ENCODE data around the gene AK5. TPM values are rescaled to one million over a fixed set of nuclear protein-coding genes. Genes with fewer than 3 reads are reported as not detected.

Gene AK5
- total RNA-seq, 2 experiments from 2014 or later: 0.65 to 0.86 TPM

GRCh38 chr1:77375990-77376389, 94.2 kb downstream of the AK5 start:
- CTCF ChIA-PET: no interaction called here

GRCh38 chr1:77378723-77379535, 97.1 kb downstream of the AK5 start:
- no peak overlapping the region for H3K27ac Mint-ChIP-seq
- no peaks in the 10 kb centered on the region for H3K9me3 Mint-ChIP-seq
- H3K4me3 Mint-ChIP-seq: no peak overlapping the region
- POLR2A ChIA-PET: no interaction called here
- CTCF ChIA-PET: no interaction called here
- no peaks in the 10 kb centered on the region for H3K36me3 Mint-ChIP-seq (ENCODE audit: low read depth)
- no peaks in the 10 kb centered on the region for H3K27me3 Mint-ChIP-seq
- no peak for DNase-seq
- no peaks in the 10 kb centered on the region for H3K4me1 Mint-ChIP-seq

More at GRCh38 chr1:77375990-77376389, 94.2 kb downstream of the AK5 start:
- POLR2A ChIA-PET: no interaction called here
- H3K4me3 Mint-ChIP-seq: no peak overlapping the region
- no peak overlapping the region for H3K27ac Mint-ChIP-seq
- no peaks in the 10 kb centered on the region for H3K27me3 Mint-ChIP-seq
- no peaks in the 10 kb centered on the region for H3K36me3 Mint-ChIP-seq (ENCODE audit: low read depth)
- no peaks in the 10 kb centered on the region for H3K4me1 Mint-ChIP-seq
- no peak for DNase-seq
- H3K9me3 Mint-ChIP-seq: no peaks in the 10 kb centered on the region

- DNase-seq: no peak
- Mint-ChIP-seq H3K27ac (no peak overlapping the region), H3K9me3 (no peaks in the 10 kb centered on the region), H3K36me3 (ENCODE audit: low read depth) (no peaks in the 10 kb centered on the region), H3K4me1 (no peaks in the 10 kb centered on the region), H3K4me3 (no peak overlapping the region), H3K27me3 (no peaks in the 10 kb centered on the region)
- POLR2A ChIA-PET: no interaction called here
- CTCF ChIA-PET: no interaction called here
Measured at GRCh38 chr1:77382366-77382765, 100.5 kb downstream of the AK5 start.

DNA sequence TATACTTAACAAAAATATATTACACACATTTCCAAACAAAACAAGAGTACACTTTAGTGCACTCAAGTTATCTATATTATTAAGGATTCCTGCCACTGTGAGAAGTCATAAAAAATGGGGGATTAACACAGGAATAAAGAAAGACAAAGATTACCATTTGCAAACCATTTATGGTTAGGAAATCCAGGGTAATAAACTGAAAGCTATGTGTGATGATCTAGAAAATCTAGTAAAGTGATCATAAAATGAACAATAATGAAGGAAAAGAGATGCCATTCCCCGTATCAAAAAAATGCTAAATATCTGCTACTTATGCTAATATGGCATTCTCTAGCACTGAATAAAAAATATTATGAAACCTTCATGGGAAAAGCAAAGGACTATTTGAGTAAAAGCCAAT, 101.4 kb downstream of the AK5 start:
- no peaks in the 10 kb centered on the region for H3K36me3 Mint-ChIP-seq (ENCODE audit: low read depth)
- H3K4me3 Mint-ChIP-seq: no peak overlapping the region
- CTCF ChIA-PET: no interaction called here
- no peak for DNase-seq
- H3K27me3 Mint-ChIP-seq: no peaks in the 10 kb centered on the region
- H3K4me1 Mint-ChIP-seq: no peaks in the 10 kb centered on the region
- no peaks in the 10 kb centered on the region for H3K9me3 Mint-ChIP-seq
- H3K27ac Mint-ChIP-seq: no peak overlapping the region
- POLR2A ChIA-PET: no interaction called here

- H3K27ac Mint-ChIP-seq: no peak overlapping the region
- no peak overlapping the region for H3K4me3 Mint-ChIP-seq
- CTCF ChIA-PET: no interaction called here
- POLR2A ChIA-PET: no interaction called here
- H3K36me3 Mint-ChIP-seq (ENCODE audit: low read depth): no peaks in the 10 kb centered on the region
- DNase-seq: no peak
- no peaks in the 10 kb centered on the region for H3K9me3 Mint-ChIP-seq
- H3K27me3 Mint-ChIP-seq: no peaks in the 10 kb centered on the region
- no peaks in the 10 kb centered on the region for H3K4me1 Mint-ChIP-seq
Measured at GRCh38 chr1:77385551-77385950, 103.7 kb downstream of the AK5 start.

GRCh38 chr1:77386276-77386675, 104.5 kb downstream of the AK5 start:
- ChIA-PET CTCF (no interaction called here), POLR2A (no interaction called here)
- no peaks in the 10 kb centered on the region for H3K9me3 Mint-ChIP-seq
- no peak overlapping the region for H3K27ac Mint-ChIP-seq
- H3K36me3 Mint-ChIP-seq (ENCODE audit: low read depth): no peaks in the 10 kb centered on the region
- H3K4me3 Mint-ChIP-seq: no peak overlapping the region
- H3K27me3 Mint-ChIP-seq: no peaks in the 10 kb centered on the region
- DNase-seq: no peak
- H3K4me1 Mint-ChIP-seq: no peaks in the 10 kb centered on the region

DNA sequence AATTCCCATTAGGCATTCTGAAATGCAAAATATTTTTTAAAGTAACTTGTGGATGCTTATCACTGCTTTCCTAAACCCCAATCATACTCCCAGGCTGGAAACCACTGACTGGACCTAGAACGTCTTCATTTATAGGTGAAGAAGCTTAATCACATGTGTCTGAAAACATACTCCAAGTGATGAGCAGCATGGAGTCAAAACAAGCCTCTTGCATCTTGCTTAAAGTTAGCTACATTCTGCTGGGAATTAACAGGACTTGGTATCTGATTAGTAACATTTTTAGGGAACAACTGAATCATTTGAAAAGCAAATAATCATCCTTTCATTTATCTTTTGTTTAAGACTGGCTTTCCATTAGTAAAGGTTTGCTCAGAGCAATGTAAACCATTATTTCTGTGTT, 105.7 kb downstream of the AK5 start:
- CTCF ChIA-PET: no interaction called here

GRCh38 chr1:77388661-77389060, 106.8 kb downstream of the AK5 start:
- POLR2A ChIA-PET: no interaction called here
- Mint-ChIP-seq H3K27ac (no peak overlapping the region), H3K4me1 (no peaks in the 10 kb centered on the region), H3K27me3 (no peaks in the 10 kb centered on the region), H3K9me3 (no peaks in the 10 kb centered on the region), H3K36me3 (ENCODE audit: low read depth) (no peaks in the 10 kb centered on the region), H3K4me3 (no peak overlapping the region)
- CTCF ChIA-PET: no interaction called here
- no peak for DNase-seq

More for the DNA sequence above, 105.7 kb downstream of the AK5 start:
- no peaks in the 10 kb centered on the region for H3K9me3 Mint-ChIP-seq
- H3K4me1 Mint-ChIP-seq: no peaks in the 10 kb centered on the region
- H3K4me3 Mint-ChIP-seq: no peak overlapping the region
- H3K36me3 Mint-ChIP-seq (ENCODE audit: low read depth): no peaks in the 10 kb centered on the region
- no peak overlapping the region for H3K27ac Mint-ChIP-seq
- no peak for DNase-seq
- no peaks in the 10 kb centered on the region for H3K27me3 Mint-ChIP-seq
- POLR2A ChIA-PET: no interaction called here

GRCh38 chr1:77392486-77392885, 110.7 kb downstream of the AK5 start:
- CTCF ChIA-PET: no interaction called here
- POLR2A ChIA-PET: no interaction called here
- no peak overlapping the region for H3K27ac Mint-ChIP-seq
- H3K4me1 Mint-ChIP-seq: no peaks in the 10 kb centered on the region
- DNase-seq: no peak
- no peaks in the 10 kb centered on the region for H3K36me3 Mint-ChIP-seq (ENCODE audit: low read depth)
- no peak overlapping the region for H3K4me3 Mint-ChIP-seq
- no peaks in the 10 kb centered on the region for H3K9me3 Mint-ChIP-seq
- peaks cover 2% of the 10 kb centered on the region for H3K27me3 Mint-ChIP-seq

DNA sequence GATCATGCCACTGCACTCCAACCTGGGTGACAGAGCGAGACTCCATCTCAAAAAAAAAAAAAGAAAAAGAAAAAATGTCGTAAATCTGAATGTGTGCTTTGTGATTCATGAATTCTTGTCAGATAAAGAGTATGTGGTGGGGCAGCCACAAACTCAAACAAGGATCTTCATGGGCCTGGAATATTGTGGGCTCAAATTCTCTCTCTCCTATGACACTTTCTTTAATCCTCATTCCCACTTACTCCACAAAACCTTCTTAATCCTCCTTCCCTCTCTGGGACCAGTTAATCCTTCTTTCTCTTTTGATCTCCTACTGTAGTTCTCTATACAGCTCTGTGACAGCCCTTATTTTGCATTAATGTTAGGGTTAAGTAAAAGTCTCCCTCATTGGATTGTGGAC, 112.3 kb downstream of the AK5 start:
- POLR2A ChIA-PET: no interaction called here
- no peak overlapping the region for H3K4me3 Mint-ChIP-seq
- no peaks in the 10 kb centered on the region for H3K36me3 Mint-ChIP-seq (ENCODE audit: low read depth)
- no peak overlapping the region for H3K27ac Mint-ChIP-seq
- H3K4me1 Mint-ChIP-seq: no peaks in the 10 kb centered on the region
- no peaks in the 10 kb centered on the region for H3K9me3 Mint-ChIP-seq
- peaks cover 2% of the 10 kb centered on the region for H3K27me3 Mint-ChIP-seq
- no peak for DNase-seq
- CTCF ChIA-PET: interaction anchor here (1.5 kb wide), 1 partner anchor 65 kb away, joined by 4 read pairs; no protein-coding TSS in a partner anchor

DNA sequence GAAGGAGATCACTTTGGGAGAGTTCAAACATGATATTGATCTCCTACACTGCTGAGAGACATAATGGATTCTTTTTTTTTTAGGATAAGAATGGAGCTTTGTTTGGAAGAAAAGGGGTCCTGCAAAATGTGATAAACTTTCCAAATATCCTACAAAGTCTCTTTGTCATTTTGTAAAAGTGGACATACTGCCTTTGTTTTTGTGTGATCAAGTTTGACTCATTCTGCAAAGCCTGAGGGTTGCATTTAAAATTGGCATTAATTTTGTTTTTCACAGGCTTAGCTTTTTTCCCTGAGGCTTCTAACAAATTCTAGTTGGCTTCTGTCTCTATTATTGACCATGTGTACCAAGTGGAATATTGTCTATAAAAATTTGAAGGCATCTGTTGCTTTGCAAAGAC, 113.2 kb downstream of the AK5 start:
- H3K27ac Mint-ChIP-seq: no peak overlapping the region
- ChIA-PET POLR2A (no interaction called here), CTCF (no interaction called here)
- H3K9me3 Mint-ChIP-seq: no peaks in the 10 kb centered on the region
- no peak overlapping the region for H3K4me3 Mint-ChIP-seq
- H3K27me3 Mint-ChIP-seq: peaks cover 2% of the 10 kb centered on the region
- H3K4me1 Mint-ChIP-seq: no peaks in the 10 kb centered on the region
- H3K36me3 Mint-ChIP-seq (ENCODE audit: low read depth): no peaks in the 10 kb centered on the region
- DNase-seq: no peak

GRCh38 chr1:77398152-77398551, 116.3 kb downstream of the AK5 start:
- H3K4me1 Mint-ChIP-seq: no peaks in the 10 kb centered on the region
- no peaks in the 10 kb centered on the region for H3K36me3 Mint-ChIP-seq (ENCODE audit: low read depth)
- no peak overlapping the region for H3K27ac Mint-ChIP-seq
- no peaks in the 10 kb centered on the region for H3K9me3 Mint-ChIP-seq
- H3K27me3 Mint-ChIP-seq: peaks cover 2% of the 10 kb centered on the region
- H3K4me3 Mint-ChIP-seq: no peak overlapping the region
- ChIA-PET CTCF (no interaction called here), POLR2A (no interaction called here)
- DNase-seq: no peak

GRCh38 chr1:77399250-77400086, 117.6 kb downstream of the AK5 start:
- DNase-seq: no peak
- H3K36me3 Mint-ChIP-seq (ENCODE audit: low read depth): no peaks in the 10 kb centered on the region
- ChIA-PET CTCF (no interaction called here), POLR2A (no interaction called here)
- H3K27ac Mint-ChIP-seq: no peak overlapping the region
- H3K9me3 Mint-ChIP-seq: no peaks in the 10 kb centered on the region
- no peaks in the 10 kb centered on the region for H3K4me1 Mint-ChIP-seq
- peaks cover 2% of the 10 kb centered on the region for H3K27me3 Mint-ChIP-seq
- no peak overlapping the region for H3K4me3 Mint-ChIP-seq

DNA sequence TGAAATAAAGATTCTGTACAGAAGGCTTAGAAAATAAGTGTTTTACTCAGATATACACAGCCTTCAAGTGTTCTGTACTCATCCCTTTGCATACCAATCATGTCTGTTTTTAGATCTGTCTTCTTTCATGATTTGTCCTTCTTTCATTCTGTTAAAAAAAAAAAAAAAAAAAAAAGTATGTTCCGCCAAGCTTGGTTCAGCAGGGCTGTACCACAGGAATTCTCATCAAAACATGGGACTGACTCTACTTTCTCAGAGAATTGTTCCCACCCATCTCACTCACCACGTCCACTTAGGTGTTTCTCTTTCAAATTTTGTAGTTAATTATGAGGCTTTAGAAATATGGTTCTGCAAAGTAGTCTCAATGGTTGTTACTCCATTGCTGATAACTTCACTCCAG, 119.0 kb downstream of the AK5 start:
- no peaks in the 10 kb centered on the region for H3K9me3 Mint-ChIP-seq
- H3K27ac Mint-ChIP-seq: no peak overlapping the region
- no peaks in the 10 kb centered on the region for H3K36me3 Mint-ChIP-seq (ENCODE audit: low read depth)
- H3K4me1 Mint-ChIP-seq: no peaks in the 10 kb centered on the region
- H3K27me3 Mint-ChIP-seq: peaks cover 2% of the 10 kb centered on the region
- no peak overlapping the region for H3K4me3 Mint-ChIP-seq
- ChIA-PET POLR2A (no interaction called here), CTCF (no interaction called here)
- no peak for DNase-seq
